Stimulated activated CD8-positive, alpha-beta memory T cell treated with anti-CD3 and anti-CD28 coated beads, Interleukin-4, amount 100 ng/mL, for 48 hours (primary cell): ENCODE measurements around the gene SIPA1L3.
"Not testable (repeated sequence)": the region's sequence is repeated elsewhere in the genome, so short reads cannot be mapped to it uniquely, and the experiment has no call there.

Source experiments
- DNase-seq: peaks from one replicate; pipeline ENCODE4 v3.0.0-alpha.2; 2020

SIPA1L3 gene

GRCh38 chr19:38046254-38047048, 139.4 kb downstream of the SIPA1L3 start:
- no peak for DNase-seq

DNA sequence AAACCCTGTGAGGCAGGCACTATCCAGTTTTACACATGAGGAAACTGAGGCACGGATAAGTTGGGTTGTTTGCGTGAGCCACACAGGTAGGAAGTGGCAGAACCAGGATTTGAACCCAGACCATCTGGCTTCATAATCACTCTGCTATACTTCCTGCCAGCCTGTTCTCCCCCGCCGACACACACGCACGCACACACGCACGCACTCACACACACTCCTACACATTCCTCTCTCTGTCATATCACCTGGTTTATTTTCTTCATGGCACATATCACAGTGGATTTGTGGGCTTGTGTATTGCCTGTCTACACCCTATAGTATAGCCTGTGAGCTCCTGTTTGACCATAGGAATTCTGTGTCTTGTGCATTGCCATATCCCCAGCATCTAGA, 140.0 kb downstream of the SIPA1L3 start:
- peak; percentile 44 for DNase-seq

DNA sequence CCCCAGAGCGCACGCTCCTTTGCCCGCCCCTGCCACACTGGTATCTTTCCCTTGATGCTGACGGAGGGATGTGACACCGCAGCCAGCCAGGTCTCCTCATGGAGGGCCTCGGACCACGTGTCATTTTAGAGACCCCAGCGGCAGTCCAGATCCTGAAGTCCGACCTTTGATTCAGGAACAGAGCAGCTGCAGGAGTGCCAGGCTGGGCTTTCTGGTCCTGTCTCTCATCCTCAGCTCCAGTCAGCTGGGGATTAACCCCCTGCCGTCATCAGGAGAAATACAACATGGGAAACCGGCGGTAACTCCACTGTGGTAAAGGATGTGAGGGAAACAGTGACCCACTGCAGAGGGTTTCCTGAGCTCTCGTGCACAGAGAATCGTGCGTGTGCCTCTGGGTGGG, 140.6 kb downstream of the SIPA1L3 start:
- DNase-seq: no peak

GRCh38 chr19:38049105-38049649, 142.2 kb downstream of the SIPA1L3 start:
- DNase-seq: peak; percentile 69

- no peak for DNase-seq
Observed at GRCh38 chr19:38055010-38055409, 148.0 kb downstream of the SIPA1L3 start.

DNA sequence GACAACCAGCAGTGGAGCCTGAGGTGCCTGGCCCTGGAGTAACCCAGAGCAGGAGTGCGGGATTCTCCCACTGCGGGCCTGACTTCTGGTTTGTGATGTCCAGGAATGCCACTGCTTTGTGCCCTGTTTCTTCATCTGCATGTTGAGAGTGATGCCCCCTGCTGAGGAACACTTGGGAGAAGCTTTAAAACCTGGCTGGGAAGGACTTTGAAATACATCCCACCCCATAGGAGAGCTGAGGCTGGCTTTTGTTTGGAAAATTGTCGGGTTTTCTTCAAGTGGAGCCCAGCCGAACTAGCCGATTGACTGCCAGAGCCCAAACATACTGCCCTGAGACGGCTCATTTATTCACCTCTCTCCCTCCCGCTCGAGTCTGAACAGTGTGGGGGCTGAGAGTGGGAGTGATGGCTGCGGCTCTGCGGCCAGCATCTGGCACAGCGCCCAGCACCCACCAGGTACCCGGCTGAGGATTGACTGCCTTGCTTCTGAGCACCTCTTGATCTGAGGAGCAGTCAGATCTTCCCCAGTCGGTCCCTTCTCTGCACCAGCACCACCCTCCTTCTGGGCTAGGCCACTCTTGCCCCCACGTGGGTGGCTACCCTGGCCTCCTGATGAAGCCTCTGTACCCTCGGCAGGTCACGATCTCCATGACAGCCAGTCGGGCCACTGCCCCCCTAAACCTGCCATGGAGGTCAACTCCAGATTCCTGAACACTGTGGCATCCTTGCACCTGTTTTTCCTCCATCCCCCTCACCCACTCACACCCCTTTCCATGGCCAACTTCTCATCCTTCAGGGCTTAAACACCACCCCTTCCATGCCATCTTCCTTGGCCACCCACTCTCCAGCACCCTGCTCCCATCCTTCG, 148.9 kb downstream of the SIPA1L3 start:
- DNase-seq: no peak

DNA sequence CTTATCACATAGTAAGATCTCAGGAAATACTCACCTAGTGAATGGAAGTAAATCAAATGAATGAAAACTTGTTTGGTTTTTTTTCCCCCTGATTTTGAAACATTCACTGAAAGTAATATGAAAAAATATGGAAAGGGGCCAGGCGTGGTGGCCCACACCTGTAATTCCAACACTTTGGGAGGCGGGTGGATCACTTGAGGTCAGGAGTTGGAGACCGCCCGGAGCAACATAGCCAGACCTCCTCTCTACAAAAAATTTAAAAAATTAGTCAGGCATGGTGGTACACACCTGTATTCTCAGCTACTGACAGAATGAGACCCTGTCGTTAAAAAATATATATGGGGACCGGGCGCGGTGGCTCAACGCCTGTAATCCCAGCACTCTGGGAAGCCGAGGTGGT, 149.6 kb downstream of the SIPA1L3 start:
- no peak for DNase-seq

- DNase-seq: no peak
Observed at GRCh38 chr19:38057959-38058690, 151.1 kb downstream of the SIPA1L3 start.

- DNase-seq: peak; percentile 43
Observed at GRCh38 chr19:38059897-38060296, 152.9 kb downstream of the SIPA1L3 start.

DNA sequence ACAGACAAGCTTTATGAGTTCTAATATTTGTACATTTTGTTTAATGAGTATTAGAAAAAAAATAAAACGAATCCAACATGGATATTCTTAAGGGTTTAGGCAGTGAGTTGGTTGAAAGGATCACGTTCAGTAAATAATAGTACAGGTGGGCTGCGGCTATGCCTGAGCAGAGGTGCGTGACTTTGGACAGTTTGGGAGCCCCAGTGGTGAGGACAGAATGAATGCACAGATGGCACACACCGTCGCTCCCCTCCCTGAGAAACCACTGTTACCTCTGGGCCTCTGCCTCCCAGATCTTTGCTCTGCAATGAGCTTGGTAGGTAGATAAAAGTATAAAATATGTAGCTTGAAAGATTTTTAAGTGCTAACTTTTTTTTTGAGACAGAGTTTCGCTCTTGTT, 153.3 kb downstream of the SIPA1L3 start:
- DNase-seq: no peak

GRCh38 chr19:38061294-38061693, 154.3 kb downstream of the SIPA1L3 start:
- no peak for DNase-seq

DNA sequence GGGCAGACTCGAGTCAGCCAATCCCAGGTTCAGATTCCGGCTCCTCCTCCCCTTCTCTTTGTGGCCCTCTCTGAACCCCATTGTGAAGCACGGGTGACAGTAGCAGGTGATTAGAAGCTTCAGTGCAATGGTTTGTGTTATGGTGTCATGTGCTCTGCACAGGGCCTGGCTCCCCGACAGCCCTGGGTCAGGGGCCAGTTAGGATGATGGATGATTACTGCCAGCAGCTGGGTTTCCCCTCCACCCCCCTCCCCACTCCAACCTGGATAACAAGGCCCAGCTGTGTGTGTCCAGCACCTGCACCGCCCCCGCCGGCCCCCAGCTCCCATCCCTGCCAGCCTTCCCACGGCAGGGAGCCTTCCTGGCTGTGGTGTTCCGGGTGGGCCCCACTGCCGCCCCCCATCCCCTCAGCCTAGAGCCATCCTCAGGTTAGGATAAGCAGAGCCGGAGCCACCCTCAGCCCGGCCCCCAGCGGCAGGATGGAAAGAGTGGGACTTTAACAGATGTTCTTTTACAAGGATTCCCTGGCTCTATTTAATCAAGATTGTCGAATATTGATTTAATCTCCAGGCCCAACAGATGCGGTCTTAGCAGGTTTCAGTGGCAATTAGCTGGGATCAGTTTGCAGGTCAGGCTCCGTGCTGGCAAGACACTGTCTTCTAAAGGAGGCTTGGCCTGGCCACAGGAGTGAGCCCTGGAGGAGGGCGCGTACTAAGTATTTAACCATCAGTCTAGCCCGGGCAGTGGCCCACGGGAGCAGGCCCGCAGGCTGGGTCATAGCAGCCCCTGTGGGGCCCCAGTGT, 156.2 kb downstream of the SIPA1L3 start:
- no peak for DNase-seq

DNA sequence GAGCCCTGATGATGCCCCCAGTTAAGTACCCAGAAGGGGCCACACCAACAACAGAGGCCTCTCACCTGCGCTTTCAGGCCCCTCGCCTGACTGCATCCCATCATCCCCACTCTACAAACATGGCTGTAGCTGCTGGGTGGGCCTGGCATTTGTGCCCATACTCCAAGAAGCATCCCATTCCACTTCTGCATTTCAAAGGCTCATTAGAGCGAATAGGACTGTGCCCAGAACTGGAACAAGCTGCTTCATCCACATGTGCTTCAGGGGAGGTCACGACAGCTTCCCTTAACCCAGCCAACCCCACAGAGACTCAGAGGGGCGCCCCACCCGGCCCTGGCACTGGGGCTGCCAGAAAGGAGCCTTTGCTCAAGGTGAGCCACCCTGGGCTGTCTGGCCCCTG, 156.9 kb downstream of the SIPA1L3 start:
- DNase-seq: no peak

DNA sequence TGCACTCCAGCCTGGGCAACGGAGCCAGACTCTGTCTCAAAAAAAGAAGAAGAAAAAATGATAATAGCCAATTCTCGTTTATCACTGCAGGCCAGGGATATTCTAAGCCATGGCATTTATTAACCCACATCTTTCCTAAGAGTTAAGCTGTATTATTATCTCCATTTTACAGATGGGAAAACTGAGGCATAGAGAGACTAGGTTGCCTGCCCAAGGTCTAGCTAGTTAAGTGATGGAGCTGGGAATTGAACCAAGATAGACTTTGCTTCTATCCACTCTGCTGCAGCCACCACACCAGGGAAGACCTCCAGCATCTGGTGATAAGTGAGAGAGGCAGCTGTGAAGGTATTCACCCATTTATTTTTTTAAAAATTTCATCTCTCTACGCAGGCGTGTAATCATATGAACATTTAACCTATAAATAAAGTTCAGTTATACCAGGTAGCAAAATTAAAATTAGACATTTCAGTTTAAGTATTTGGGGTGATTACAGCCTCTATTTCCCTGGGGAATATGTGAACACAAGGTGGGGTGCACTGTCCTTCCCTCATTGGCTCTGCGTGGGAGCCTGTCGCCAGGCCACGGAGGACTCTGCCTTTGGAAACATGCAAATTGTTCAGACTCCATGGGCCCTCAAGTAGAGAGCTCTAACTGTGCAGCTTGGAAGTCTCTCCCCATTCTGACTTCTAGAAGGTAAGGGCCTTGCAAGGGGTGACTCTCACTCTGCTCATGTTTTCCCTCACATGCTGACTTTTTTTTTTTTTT, 157.8 kb downstream of the SIPA1L3 start:
- DNase-seq: no peak

- DNase-seq: not testable (repeated sequence)
Observed at GRCh38 chr19:38065775-38066174, 158.8 kb downstream of the SIPA1L3 start.

GRCh38 chr19:38068826-38069225, 161.8 kb downstream of the SIPA1L3 start:
- no peak for DNase-seq

DNA sequence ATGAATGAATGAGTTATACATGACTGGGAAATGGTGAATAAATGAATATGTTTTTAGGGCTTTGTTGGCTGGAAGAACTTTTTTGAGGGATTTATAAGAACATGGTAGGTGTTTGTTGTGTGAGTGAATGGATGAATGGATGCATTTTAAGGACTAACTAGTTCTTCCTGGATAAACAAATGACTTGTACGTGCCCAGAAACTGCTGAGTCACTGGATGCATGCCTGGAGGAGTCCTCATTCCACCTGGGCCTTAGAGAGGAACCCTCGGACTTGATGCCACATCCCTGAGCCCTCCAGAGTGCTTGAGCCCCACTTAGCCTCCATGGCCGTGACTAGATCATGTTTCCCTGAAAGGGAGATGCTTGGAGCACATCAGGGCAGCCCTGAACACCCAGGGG, 163.6 kb downstream of the SIPA1L3 start:
- DNase-seq: no peak

- DNase-seq: not testable (repeated sequence)
Observed at GRCh38 chr19:38071054-38071453, 164.0 kb downstream of the SIPA1L3 start.

GRCh38 chr19:38071647-38072046, 164.6 kb downstream of the SIPA1L3 start:
- DNase-seq: no peak

DNA sequence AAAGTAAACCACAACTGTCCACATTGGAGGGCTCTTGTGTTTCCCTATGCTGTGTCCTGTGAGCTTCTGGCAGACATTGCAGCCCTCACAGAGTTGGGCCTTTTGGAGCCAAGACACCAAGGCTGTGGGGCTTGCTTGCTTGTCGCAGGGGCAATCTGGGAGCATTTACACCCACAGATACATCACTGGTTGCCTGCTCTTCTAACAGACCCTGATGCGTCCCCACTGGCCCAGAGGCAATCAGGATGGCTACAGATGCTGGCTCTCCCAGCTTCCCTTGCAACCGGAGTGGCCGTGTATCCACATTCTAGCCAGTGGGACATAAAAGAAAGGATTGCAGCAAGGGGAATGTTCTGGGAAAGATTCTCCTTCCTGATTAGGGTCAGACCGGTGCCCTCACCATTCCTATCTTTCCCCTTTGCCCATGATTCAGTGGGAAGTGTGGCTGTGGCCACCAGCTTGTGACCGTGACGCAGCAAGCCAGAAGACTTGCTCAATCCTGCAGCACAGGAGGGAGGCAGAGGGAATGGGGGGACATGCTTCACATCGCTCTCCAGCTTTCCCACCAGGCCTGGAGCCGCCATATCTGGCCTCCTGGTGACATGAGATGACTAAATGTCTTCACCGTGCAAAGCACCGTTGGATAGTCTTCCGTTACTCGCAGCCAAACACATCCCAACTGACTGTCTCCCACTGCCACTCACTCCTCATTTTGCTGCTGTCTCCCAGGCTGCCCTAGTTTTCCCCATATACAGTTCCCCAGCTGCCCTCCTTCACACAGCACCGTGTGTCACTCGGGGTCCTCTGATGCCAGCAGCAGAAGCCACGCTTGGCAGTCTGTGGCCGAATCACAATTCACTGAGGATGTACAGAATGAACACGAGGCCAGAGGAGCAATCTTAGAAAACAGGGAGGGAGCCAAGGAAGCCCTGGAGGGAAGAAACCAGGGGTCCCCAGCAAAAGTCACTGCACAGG, 166.1 kb downstream of the SIPA1L3 start:
- no peak for DNase-seq
